CD4-positive, alpha-beta T cell treated with Interleukin-6 for 4 hours (primary cell): Measurements from ENCODE around the gene BCL11B.

ENCODE experiments used
- DNase-seq: peaks from one replicate; pipeline ENCODE4 v3.0.0-alpha.2; 2020; ENCODE audit warnings: mixed read lengths

Gene BCL11B

DNA sequence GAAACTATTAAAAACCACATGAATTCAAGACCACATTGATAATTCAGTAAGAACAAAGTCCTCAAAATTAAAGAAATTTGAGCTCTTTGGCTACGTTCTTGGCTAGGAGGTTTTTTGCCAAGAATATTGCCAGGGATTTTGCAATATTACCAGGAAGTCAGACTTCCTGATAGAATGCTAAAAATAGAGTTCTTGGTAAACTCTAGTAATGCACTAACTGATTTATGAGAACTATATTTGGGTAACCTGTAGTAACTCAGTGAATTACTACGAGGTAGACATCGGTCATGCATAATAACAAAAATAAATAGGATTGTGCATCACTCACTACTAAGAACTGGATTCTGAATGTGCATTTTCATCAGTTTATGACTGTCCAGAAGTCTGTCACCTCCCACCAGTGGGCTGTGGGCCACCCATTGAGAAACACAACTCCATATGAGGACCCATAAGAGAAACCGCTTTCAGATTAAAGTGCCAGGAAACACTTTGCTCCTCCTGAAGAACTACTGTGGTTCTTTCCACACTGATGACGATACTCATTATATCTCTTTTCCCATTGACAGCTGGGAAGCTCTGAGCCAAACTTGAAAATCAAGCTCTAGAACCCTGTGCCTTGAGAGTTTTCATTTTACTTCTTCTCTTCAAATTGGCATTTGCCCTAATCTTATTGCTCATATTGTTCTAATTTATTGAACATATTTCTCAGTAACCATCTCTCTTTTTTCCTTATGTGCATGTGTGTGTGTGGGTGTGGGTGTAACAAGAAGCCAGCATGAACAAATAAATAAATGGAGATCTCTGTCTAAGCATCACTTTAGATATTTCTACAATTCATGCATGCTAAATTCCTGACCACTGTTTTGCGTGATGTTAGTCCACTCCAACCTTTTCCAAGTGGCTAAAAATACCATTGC, 116.6 kb downstream of the BCL11B start:
- DNase-seq, result no peak

DNA sequence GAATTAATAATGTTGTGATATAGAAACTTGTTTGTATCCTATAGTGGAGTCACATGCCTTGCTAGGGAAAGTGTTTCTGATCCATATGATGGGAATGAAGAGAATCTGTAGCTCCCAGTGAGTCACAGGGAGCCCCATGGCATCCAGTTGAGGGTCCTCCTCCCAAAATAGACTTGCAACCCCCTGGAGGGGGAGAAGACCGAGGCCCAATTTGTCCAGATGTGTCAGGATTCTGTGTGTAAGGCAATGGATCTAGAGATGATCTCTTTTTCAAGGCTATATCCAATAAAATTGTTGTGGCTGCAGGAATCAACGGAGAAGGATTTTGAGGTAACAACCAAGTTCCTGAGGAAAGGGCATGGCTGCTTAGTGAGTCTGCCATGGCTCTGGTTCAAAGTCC, 121.8 kb downstream of the BCL11B start:
- DNase-seq, result no peak

DNA sequence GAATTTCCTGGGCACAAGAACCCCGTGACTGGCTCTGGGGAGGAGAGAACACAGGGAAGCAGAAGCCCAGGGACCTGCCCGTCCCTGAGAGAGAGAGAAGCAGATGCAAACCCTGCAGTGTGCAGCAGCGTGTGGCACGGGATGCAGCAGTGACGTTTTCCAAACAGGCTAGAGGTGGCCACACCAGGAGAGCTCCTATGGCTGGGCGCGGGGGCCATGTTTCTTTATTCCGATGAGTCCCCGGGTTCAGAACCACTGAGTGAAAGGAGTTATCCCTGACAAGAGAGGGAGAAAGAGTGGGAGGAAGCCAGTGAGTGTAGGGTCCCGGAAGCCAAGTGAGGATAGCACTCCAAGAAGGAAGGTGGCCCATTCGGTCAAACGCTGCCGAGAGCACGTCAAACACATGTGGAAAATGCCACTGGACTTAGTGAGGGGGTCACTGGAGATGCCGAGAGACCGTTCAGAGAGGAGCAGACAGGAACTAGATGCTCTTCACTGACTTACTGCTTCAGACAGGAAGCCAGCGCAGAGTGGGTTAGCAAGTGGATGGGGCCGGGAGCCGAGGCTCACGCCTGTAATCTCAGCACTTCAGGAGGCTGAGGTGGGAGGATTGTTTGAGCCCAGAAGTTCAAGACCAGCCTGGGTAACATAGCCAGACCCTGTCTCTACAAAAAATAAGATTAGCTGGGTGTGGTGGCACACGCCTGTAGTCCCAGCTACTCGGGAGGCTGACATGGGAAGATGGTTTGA, 123.0 kb downstream of the BCL11B start:
- no peak for DNase-seq

DNA sequence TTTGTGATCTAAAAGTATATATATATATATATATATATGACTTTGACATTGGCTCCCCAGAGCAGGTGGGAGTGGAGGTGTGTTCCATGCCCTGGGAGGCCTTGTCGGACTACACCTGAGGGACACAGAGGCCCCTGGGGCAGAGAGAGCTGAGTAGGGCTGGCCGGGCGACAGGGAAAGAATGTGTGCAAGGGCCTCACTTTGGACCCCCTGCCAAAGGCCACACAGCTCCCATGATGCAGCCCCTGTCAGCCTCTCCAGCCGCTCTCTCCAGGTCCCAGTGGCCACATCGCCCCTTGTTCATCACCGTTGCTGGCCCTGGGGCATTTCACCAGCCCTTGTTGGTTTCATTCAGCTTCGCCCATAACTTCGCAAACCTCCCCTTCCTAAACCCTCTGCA, 123.9 kb downstream of the BCL11B start:
- no peak for DNase-seq

DNA sequence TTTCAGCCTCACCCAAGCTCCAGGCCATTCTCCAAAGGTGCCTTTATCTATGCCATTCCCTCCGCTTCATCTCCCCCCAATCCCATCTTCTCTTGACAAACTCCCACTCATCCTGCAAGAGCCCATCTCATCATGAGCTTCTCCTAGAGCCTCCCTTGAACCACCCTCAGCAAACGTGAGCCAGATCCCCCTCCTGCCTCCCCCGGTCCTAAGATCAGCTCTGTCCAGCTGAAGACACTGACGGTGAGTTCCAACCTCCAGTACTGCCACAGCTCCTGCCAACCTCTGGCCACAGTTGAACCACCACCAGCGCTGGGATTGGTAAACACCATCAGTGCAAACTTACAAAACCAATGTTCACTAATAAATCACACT, 124.6 kb downstream of the BCL11B start:
- no peak for DNase-seq

DNA sequence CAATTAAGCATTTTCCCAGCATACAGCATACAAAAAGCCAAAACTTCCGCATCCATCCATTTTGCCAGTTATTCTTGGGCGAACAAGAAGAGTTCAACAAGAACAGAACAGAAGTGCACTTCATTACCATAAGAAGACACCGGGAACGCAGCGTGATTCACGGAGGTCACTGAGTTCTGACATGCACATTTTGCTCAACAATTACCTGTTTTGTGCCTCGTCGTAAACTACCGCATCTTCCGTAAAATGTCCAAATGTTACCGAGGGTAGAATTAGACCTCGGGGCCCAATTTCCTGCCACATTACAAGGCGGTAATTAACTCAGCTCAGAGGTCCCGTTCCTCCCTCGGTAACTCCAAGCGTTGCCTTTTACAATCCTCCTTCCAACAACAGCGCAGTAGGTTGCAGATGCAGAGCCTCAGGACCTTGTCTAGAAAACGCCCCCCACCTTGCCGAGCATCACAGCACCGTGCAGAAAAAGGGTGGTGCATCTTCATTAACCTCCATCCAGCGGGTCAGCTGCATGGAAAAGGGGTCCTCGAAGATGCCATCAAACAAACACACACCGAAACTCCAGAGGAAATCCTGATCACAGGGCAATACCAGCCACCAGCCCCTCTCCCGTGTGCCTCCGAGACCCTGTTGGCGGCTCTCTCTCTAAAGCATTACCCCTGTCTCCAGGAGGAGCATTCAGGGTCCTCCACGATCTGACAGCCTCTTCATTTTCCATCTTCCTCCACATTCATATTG, 125.2 kb downstream of the BCL11B start:
- DNase-seq, result no peak

DNA sequence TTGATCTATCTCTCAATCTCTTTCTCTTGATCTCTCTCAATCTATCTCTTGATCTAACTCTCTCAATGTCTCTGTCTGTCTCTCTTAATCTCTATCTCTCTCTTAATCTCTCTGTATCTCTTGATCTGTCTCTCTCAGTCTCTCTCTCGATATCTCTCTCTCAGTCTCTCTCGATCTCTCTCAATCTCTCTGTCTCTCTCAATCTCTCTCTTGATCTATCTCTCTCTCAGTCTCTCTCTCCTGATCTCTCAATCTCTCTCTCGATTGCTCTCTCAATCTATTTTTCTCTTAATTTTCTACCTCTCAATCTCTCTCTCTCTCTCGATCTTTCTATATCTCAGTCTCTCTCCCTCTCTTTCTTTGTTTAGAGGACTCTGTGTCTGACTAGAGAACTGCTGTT, 126.7 kb downstream of the BCL11B start:
- no peak for DNase-seq

DNA sequence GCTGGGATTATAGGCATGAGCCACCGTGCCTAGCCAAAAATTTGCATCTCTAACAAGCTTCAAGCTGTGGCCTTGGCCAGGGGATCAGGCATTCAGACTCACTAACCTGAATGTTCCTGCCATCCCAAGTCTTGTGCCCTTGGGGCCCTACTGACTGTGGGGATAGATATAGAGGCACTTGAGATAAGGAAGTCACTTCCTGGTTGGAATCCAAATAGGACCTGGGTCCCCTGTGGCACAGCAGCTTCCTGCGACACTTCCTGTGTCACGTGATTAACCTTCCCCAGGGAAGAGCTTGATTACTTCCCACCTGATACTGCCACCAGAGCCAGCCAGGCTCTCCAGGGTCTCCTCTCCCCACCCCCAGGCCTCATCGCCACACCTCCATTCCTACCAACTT, 128.2 kb downstream of the BCL11B start:
- no peak for DNase-seq

DNA sequence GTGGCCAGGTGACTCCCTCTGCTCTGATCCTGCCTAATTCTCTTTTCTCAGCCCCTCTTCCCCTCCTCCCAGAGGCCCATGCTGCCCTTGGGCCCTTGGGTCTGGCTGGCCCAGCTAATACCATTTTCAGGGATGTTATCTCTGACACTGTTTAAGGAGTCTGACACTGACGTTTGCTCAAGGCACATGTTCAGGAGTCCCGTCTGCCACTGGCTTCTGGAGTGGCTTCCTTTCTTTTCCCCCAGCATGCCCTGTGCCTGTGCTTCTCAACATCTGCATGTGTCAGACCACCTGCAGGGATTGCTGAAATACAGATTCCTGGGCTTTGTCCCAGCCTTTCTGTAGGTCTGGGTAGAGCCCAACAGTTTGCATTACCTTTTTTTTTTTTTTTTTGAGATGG, 128.9 kb downstream of the BCL11B start:
- DNase-seq, result no peak

DNA sequence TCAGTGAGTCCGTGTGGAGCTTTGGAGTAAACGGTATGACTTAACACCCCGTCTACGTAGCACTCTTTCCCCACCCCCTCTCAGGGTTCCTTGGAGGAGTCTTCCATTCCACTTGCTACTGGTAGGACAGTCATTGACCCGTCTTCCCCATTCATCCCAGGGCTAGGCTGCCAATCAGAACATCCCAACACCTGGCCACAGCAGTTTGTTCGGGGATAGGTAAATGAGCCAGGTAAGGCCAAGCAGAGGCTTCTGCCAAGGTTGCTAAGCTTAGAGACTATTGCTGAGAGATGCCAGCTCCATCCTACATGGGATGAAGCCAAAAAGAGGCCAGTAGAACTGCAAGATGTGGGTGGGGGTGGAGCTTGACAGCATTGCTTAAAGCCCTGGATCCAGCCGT, 130.8 kb downstream of the BCL11B start:
- DNase-seq, result no peak

DNA sequence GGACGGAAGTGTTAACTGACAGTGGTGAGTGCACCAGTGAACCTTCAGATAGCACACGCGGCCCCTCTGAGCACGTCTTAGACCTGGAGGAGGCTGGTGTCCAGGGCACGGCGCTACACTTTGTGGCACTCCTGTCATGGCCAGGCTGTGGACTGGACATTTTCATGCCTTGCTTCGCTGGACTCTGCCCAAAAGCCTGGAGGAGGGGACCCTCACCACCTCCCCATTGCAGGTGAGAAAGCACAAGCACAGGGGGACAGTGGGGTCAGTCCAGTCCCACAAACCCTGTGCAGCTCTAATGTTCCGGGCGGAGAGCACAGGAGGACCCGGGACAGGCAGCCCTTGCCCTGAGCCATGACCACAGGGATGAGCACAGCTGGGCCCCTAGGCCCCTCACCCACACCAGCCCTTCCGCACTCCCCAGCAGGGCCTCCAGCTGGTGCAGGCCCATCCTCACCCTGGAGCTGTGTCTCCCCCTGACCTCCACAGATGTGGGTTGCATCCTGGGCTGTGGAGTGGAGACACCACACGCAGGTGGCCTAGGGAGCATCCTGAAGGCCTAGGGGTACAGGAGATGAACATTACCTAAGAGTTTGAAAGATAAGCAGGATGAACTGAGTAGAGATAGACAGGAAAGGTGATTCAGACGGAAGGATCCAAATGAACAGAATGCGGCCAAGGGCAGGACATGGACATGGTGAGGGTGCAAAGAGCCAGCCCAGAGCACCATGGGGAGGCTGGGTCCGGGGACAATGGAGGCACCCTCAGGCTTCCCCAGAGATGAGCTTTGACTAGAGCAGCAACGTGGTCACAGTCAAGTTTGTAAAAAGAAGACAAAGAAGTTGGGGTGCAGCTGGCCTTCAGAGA, 132.8 kb downstream of the BCL11B start:
- no peak for DNase-seq

DNA sequence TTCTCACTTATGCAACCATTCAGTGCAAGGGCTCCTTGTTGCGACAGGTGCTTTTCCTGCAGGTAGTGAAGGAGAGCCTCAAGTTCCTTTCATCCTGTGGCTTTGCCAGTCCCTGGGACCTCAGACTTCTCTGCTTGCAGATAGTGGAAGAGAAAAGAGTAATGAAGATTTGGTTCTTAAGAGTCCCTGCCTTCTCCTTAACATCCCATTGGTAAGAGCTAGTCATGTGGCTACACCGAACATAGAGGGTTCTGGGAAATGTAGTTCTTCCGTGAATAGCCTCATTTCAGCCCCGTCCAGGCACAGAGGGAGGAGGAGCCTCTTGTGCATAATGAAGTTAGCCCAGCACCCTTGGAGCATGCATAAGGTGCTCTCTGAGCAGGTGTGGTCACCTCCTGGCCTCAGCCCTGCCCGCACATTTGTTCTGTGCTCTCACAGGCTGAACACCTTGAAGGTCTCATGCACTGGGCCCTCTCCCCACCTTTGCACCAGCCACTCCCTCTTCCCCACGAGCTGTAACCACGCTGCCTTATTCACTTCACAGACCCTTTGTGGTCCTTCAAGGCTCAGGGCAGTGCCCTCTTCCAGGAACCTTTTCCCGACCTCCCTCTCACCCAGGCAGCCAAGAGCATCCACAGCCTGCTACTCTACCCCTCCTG, 134.0 kb downstream of the BCL11B start:
- DNase-seq, result no peak

DNA sequence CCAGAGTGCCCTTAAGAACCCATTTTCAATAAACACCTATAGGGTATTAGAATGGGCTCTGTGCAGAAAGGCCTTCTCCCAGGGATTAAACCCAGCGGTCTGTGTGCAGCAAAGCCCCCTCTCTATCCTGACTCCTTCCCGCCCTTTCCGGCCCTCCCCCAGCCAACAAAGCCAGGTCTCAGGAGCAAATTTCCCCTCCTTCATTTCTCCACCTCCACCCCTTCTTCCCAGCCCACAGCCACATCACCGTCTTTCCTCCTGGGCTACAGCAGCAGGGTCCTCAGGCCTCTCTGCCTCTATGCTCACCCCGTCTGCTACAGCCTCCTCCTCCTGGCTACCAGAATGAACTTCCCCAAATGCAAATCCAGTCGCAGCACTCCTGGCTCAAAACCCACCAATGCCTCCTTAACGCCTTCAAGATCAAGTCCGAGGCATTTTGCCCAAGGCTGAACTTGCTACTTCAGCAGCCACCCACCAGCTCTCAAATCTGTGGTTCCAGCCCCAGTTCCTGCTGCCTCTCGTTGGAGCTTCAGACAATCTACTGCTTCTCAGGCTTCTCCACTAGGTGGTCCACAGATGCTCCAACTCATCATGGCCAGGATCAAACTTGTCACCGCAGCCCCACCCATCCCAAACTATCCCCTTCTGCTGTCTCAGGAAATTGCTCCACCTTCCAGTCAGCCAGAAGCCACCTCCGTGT, 134.8 kb downstream of the BCL11B start:
- no peak for DNase-seq

DNA sequence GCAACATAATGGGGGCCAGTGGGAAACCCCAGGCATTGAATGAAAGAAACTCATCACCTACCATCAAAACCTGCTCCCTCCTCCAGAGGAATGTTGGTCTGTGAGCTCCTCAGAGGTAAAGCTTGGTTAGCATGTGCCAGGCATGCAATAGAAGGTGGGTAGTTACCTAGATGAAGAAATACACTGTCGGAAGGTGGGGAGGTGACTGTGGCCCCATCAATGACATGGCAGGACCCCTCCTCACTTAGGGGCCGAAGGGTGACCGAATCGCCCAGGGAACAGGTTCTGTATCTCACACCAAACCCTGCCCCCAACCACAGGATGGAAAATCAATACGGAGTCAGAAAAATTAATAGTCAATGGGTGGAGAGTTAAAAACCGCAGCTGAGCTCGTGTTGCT, 135.6 kb downstream of the BCL11B start:
- DNase-seq, result no peak

DNA sequence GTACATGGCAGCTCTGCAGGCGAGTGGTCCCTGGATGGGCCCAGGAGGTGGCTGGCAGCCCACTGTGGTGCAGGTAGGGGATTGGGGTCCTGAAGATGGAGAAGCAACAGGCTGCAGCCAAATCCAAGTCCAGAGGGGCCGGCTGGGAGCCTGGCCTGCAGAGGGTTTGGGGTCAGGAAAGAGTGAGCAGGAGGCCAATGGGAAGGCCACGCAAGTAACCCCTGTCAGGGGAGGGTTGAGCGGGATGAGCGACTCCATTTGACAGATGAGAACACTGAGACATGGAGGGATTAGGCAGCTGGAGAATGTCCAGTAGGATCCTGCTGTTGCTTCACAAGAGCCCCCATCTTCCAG, 136.0 kb downstream of the BCL11B start:
- DNase-seq, result no peak

DNA sequence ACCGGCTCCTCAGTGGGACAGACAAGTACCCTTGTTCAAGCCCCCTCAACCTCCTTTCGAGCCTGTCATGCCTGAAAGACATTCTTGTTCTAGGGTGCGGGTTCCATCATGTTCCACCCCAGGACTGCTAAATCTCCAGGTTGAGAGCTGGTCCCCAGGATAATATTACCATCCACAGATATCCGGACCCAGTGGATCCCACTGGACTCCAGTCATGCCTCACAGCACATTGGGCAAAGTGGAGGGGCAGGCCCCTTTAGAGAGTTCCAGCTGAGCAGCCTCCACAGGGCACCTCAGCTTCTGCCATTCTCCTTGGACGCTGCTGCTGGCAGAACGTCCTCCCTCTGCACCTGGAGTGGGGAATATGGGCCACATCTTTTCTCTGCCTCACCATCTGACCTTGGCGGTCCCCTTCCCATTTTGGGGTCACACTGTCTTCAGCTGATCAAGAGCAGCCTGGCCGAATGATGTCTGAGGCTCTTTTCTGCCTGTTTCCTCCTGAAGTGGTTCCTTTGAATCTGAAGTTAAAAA, 137.4 kb downstream of the BCL11B start:
- DNase-seq, result no peak

DNA sequence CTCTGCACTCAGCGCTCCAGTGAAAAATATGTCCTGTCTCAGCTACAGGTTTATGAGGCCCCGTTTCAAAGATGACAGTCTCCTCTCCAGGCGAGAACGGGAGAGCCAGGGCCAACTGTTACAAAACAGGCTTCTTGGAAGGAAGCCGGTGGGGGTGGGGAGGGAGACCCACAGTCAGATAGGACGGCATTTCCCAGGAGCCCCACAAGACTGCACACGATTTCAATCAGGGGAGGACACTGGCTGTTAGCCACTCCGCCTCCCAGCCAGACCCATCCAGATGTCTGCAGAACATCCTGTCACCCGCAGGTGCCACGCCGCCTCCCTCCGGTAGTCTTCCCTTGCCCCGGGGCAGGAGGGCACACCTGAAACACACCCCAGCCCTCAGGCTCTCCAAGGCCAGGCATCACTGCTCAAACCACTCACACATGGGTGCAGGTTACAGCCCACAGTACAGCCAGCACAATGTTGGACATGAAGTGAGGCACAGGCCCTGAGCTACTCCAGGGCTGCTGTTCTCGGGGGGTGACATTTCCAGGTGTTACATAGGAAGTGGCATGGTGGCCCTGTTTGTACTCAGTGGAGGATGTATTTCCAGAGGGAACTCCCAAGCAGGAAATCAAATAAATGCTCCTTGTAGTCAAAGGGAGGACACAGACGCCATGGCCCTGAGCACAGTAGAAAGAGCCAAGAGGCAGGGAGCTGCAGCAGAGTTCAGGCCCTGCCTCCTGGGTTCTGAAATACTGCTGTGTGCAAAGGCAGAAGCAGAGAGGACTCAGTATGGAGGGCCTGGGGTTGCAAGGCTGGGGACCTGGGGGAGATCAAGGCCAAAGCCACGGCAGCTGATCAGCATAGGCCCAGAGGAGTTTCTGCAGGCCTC, 138.1 kb downstream of the BCL11B start:
- no peak for DNase-seq

DNA sequence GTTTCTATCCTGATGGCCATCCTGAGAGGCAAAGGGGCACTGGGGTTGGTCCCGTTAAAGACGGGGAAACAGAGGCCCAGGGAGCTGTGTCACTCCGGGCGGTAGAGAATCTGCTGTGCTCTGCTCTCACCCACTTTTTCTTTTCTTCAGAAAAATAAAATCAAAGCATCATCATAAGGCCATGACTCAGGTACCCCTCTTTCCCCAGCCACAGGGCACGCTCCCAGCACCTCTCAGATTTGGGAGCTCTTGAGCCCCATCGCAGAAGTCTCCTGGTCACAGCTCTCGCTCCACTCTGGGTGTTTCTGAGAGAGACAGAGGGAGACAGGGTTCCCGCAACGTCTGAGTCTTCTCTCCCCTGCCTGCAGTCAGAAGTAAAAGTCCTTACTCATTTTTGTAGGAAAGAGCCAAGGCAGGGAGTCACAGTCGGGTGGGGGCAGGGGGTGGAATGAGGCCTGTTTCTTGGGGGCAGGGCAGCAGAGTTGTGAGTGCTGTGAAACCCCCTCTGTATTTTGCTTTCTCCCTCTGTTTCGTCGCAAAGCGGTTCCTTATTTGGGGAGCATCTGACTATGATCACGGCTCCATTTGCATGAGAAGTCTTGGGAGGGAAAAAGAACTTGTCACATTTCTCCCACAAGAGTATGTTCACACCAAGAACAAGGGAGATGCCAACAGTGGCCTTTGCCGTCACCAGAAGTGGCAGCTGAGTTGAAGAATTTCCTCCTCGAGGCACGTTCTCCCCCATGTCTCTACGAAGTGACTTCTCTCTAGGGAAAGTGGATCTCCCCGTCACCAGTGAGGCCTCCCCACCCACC, 139.0 kb downstream of the BCL11B start:
- no peak for DNase-seq

DNA sequence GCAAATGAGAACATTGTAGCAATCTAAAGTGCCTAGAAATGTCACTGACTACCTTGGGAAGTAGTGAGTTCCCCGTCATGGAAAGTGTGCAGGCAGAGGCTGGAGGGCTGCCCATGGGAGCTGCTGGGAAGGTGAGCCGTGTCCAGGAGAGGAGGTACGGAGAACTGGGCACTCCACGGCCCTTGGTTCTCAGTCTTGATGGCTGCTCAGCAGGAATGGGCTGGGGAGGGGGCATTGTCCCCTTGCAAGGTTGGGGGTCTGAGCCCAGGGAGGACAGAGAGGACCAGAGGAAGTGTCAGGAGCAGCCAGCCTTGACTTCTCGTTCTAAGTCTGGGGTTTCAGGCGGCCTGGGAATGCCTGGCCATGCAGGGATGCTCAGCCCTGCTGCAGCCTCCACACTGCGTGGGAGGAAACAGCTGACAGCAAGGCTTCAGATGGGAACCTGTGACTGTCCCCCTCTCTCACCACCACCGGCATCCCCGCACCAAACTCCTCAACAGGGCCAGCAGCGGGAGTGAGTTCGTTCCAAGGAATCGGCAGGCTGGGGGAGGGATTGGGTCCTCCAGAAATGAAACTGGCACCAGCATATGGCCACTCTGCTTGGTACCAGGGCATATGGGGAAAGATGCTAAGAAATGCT, 140.2 kb downstream of the BCL11B start:
- DNase-seq, result no peak
